ENCODE results near the gene ZMYND11.

DNA sequence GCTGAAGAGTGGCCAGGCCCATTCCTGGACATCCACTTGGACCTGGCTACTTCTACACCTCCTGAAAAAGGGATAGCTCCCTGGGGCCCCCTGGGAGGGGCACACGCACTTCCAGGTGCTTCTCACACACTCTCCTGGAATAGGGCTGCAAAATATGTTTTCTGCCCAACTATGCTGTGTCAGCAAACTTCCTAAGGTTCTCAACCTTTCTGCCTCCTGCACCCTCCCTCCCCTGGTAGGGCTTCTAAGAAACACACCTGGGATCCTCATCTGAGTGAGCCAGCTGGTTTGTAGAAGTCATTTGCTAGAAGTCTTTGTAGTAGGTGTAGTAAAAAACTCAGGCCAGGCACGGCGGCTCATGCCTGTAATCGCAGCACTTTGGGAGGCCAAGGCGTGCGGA lies 136.5 kb downstream of the ZMYND11 start:
- no peak for TF ChIP-seq CTCF (conservative IDR thresholded peaks at IDR 0.05 in 1 of 2, IDR thresholded peaks at IDR 0.05 in 1 of 2; ENCODE audit: low read depth in 1 of 2, low read length in 2 of 2)
- no peak for TF ChIP-seq EZH2 (IDR thresholded peaks at IDR 0.05; ENCODE audit: low read length, missing control alignments)
